ENCODE data around the gene CCNT2.
"Not testable (repeated sequence)": the region's sequence is repeated elsewhere in the genome, so short reads cannot be mapped to it uniquely, and the experiment has no call there.

CCNT2 gene

DNA sequence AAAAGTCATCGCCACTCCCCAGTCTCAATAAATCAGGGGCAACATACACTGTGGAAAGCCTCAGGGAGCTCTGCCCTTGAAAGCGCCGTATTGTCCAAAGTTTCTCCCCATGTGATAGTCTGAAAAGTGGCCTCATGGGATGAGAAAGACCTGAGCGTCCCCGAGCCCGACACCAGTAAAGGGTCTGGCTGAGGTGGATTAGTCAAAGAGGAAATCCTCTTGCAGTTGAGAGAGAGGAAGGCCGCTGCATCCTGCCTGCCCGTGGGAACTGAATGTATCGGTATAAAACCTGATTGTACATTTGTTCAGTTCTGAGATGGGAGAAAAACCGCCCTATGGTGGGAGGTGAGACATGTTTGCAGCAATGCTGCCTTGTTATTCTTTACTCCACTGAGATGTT, 48.5 kb downstream of the CCNT2 start:
- H3K27me3 ChIP-seq (ENCODE audit: control insufficient read depth, insufficient read depth, low read length, poor library complexity, severe bottlenecking); H3K27ac ChIP-seq (ENCODE audit: insufficient read depth, low read depth, low read length, poor library complexity, severe bottlenecking); H3K36me3 ChIP-seq (ENCODE audit: control insufficient read depth, insufficient read depth, low read length); H3K9me3 ChIP-seq (ENCODE audit: control insufficient read depth, low read length); H3K4me1 ChIP-seq (ENCODE audit: control insufficient read depth, insufficient read depth, low read length); H3K4me3 ChIP-seq (ENCODE audit: insufficient read depth, low read depth, low read length): not testable (repeated sequence)
- WGBS, 2 experiments = 94 to 95% methylated on average over 10 of the region's 10 CpGs

DNA sequence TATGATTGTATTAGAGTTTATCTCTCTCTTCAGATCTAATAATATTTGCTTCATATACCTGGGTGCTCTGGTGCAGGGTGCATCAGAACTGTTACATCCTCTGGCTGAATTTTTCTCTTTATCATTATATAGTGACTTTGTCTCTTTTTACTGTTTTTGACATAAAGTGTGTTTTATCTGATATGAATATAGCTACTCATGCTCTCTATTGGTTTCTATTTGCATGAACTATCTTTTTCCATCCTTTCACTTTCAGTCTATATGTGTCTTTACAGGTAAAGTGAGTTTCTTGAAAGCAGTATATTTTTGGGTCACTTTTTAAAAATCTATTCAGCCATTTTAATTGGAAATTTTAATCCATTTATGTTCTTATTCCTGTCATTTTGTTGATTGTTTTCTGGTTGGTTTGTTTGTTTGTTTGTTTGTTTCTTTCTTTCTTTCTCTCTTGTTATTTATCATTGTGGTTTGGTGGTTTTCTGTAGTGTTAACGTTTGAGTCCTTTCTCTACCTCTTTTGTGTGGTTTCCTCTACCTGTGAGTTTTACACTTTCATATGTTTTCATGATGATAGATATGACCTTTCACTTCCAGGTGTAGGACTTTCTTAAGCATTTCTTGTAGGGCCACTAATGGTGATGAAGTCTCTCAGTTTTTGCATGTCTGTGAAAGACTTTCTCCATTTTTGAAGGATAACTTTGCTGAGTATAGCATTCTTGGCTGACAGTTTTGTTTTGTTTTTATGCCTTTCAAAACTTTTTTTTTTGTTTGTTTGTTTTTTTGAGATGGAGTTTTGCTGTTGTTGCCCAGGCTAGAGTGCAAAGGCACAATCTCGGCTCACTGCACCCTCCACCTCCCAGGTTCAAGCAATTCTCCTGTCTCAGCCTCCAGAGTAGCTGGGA, 54.9 kb downstream of the CCNT2 start:
- WGBS, 2 experiments = 75 to 92% methylated on average over 1 of the region's 2 CpGs
- Histone ChIP-seq H3K36me3 (ENCODE audit: control insufficient read depth, insufficient read depth, low read length) (no peaks in the 10 kb centered on the region), H3K9me3 (ENCODE audit: control insufficient read depth, low read length) (no peaks in the 10 kb centered on the region), H3K4me1 (ENCODE audit: control insufficient read depth, insufficient read depth, low read length) (no peaks in the 10 kb centered on the region), H3K27me3 (ENCODE audit: control insufficient read depth, insufficient read depth, low read length, poor library complexity, severe bottlenecking) (no peaks in the 10 kb centered on the region), H3K27ac (ENCODE audit: insufficient read depth, low read depth, low read length, poor library complexity, severe bottlenecking) (no peak overlapping the region), H3K4me3 (ENCODE audit: insufficient read depth, low read depth, low read length) (no peak overlapping the region)

DNA sequence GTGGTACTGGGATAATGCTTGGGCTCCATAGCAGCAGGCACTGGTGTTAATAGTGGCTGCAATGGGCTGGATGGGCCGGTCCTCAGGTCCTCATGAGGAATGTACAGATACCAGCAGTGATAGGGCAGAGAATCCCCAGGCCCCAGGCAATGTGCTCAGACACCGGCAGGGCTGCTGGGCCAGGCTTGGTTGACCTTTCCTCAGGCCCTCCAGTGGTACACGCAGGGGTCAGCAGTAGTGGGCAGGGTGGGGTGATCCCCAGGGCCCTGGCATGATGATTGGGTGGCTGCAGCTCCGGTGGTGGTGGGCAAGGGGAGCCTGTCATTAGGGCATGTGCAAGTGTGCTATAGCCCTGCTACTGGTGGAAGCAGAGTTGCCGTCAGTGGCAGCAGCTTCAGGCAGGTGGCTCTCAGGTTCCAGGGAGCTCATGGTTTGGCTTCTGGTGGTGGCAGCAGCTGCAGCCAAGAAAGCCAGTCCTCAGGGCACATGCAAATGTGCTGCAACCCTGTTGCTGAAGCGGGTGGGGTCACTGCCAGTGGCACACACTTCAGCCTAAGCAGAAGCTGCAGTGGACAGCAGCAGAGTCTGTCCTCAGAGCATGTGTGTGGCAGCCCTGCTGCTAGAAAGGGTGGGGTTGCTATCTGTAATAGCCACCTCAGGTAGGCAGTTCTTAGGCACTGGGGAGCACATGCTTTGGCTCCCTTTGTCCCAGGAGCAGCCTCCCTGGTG, 56.8 kb downstream of the CCNT2 start:
- H3K4me1 ChIP-seq (ENCODE audit: control insufficient read depth, insufficient read depth, low read length) = no peaks in the 10 kb centered on the region
- 89 to 92% methylated on average over 6 of the region's 6 CpGs for WGBS, 2 experiments
- no peaks in the 10 kb centered on the region for H3K27me3 ChIP-seq (ENCODE audit: control insufficient read depth, insufficient read depth, low read length, poor library complexity, severe bottlenecking)
- no peak overlapping the region for H3K4me3 ChIP-seq (ENCODE audit: insufficient read depth, low read depth, low read length)
- H3K27ac ChIP-seq (ENCODE audit: insufficient read depth, low read depth, low read length, poor library complexity, severe bottlenecking) = no peak overlapping the region
- H3K36me3 ChIP-seq (ENCODE audit: control insufficient read depth, insufficient read depth, low read length) = no peaks in the 10 kb centered on the region
- no peaks in the 10 kb centered on the region for H3K9me3 ChIP-seq (ENCODE audit: control insufficient read depth, low read length)

- no peaks in the 10 kb centered on the region for H3K4me1 ChIP-seq (ENCODE audit: control insufficient read depth, insufficient read depth, low read length)
- 91 to 94% methylated on average over 3 of the region's 3 CpGs for WGBS, 2 experiments
- H3K27ac ChIP-seq (ENCODE audit: insufficient read depth, low read depth, low read length, poor library complexity, severe bottlenecking) = no peak overlapping the region
- no peaks in the 10 kb centered on the region for H3K9me3 ChIP-seq (ENCODE audit: control insufficient read depth, low read length)
- no peaks in the 10 kb centered on the region for H3K36me3 ChIP-seq (ENCODE audit: control insufficient read depth, insufficient read depth, low read length)
- no peak overlapping the region for H3K4me3 ChIP-seq (ENCODE audit: insufficient read depth, low read depth, low read length)
- H3K27me3 ChIP-seq (ENCODE audit: control insufficient read depth, insufficient read depth, low read length, poor library complexity, severe bottlenecking) = no peaks in the 10 kb centered on the region
Measured at GRCh38 chr2:134976074-134976702, 57.6 kb downstream of the CCNT2 start.

- not testable (repeated sequence) for H3K4me3 ChIP-seq (ENCODE audit: insufficient read depth, low read depth, low read length); H3K36me3 ChIP-seq (ENCODE audit: control insufficient read depth, insufficient read depth, low read length); H3K27me3 ChIP-seq (ENCODE audit: control insufficient read depth, insufficient read depth, low read length, poor library complexity, severe bottlenecking); H3K4me1 ChIP-seq (ENCODE audit: control insufficient read depth, insufficient read depth, low read length); H3K27ac ChIP-seq (ENCODE audit: insufficient read depth, low read depth, low read length, poor library complexity, severe bottlenecking); H3K9me3 ChIP-seq (ENCODE audit: control insufficient read depth, low read length)
- 96 to 97% methylated on average over 5 of the region's 5 CpGs for WGBS, 2 experiments
Measured at GRCh38 chr2:134977104-134977503, 58.5 kb downstream of the CCNT2 start.

DNA sequence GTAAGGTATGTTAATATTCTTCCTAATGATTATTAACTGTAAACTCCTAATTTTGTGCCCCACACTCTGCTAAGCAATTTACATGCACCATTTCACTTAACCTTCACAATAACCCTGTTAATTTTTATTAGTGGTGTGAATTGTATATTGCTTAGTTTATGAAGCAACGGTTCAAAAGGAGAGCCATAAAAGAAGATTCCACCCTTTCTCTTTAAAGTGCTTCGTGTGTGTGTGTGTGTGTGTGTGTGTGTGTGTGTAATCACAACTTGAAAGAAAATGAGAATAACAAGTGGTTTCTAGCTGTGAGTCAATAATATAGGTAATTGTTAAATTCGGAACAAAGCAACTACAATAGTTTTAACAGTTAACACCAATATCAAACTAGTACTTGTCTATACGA, 60.6 kb downstream of the CCNT2 start:
- Histone ChIP-seq H3K27me3 (ENCODE audit: control insufficient read depth, insufficient read depth, low read length, poor library complexity, severe bottlenecking) (no peaks in the 10 kb centered on the region), H3K4me3 (ENCODE audit: insufficient read depth, low read depth, low read length) (no peak overlapping the region)
- 81 to 93% methylated on average over 3 to 4 of the region's 4 CpGs for WGBS, 2 experiments

DNA sequence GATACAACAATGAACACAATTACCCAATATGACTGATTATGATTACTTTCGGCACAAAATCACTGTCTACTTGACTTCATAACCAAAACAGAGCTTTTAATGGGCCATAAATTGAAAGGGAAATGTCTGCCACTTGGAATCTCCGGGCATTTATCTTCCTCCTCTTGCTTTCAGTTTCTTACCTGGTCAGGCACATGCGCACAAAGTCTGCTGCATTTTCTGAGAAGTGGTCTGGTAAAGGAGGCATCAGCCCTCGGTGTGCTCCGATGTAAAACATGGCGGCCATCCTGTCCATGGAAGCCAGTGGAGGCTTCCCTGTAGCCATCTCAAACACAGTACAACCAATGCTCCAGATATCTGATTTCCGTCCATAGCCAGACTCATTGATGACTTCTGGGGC, 62.0 kb downstream of the CCNT2 start:
- Histone ChIP-seq H3K27me3 (ENCODE audit: control insufficient read depth, insufficient read depth, low read length, poor library complexity, severe bottlenecking) (no peaks in the 10 kb centered on the region), H3K27ac (ENCODE audit: insufficient read depth, low read depth, low read length, poor library complexity, severe bottlenecking) (no peak overlapping the region), H3K9me3 (ENCODE audit: control insufficient read depth, low read length) (no peaks in the 10 kb centered on the region), H3K4me1 (ENCODE audit: control insufficient read depth, insufficient read depth, low read length) (no peaks in the 10 kb centered on the region), H3K4me3 (ENCODE audit: insufficient read depth, low read depth, low read length) (no peak overlapping the region), H3K36me3 (ENCODE audit: control insufficient read depth, insufficient read depth, low read length) (no peaks in the 10 kb centered on the region)
- 96 to 98% methylated on average over 7 of the region's 7 CpGs for whole genome bisulfite sequencing, 2 experiments

More for the DNA sequence above, 60.6 kb downstream of the CCNT2 start:
- Histone ChIP-seq H3K36me3 (ENCODE audit: control insufficient read depth, insufficient read depth, low read length) (no peaks in the 10 kb centered on the region), H3K9me3 (ENCODE audit: control insufficient read depth, low read length) (no peaks in the 10 kb centered on the region), H3K27ac (ENCODE audit: insufficient read depth, low read depth, low read length, poor library complexity, severe bottlenecking) (no peak overlapping the region), H3K4me1 (ENCODE audit: control insufficient read depth, insufficient read depth, low read length) (no peaks in the 10 kb centered on the region)

DNA sequence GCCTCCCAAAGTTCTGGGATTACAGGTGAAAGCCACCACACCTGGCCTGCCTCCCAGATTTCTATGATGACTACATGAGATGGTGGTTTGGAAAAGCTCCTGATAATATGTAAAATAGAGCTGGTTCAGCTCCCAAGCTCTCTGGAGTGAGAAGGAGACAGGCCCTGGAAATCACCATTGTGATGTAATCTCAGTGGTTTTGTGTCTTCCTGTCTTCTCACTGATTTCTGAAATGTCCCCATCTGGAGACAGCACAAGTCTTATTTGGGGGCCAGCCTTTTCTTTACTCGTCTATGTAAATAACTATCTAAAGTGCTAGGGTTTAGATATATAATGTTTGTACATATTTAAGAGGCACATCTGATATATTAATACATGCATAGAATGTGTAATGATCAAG, 64.0 kb downstream of the CCNT2 start:
- Histone ChIP-seq H3K4me1 (ENCODE audit: control insufficient read depth, insufficient read depth, low read length) (no peaks in the 10 kb centered on the region), H3K4me3 (ENCODE audit: insufficient read depth, low read depth, low read length) (no peak overlapping the region), H3K9me3 (ENCODE audit: control insufficient read depth, low read length) (no peaks in the 10 kb centered on the region), H3K27me3 (ENCODE audit: control insufficient read depth, insufficient read depth, low read length, poor library complexity, severe bottlenecking) (no peaks in the 10 kb centered on the region), H3K27ac (ENCODE audit: insufficient read depth, low read depth, low read length, poor library complexity, severe bottlenecking) (no peak overlapping the region), H3K36me3 (ENCODE audit: control insufficient read depth, insufficient read depth, low read length) (no peaks in the 10 kb centered on the region)
- no CpG with 5 or more reads among the region's 1 CpG for WGBS, 2 experiments

- Histone ChIP-seq H3K27me3 (ENCODE audit: control insufficient read depth, insufficient read depth, low read length, poor library complexity, severe bottlenecking) (no peaks in the 10 kb centered on the region), H3K4me1 (ENCODE audit: control insufficient read depth, insufficient read depth, low read length) (no peaks in the 10 kb centered on the region), H3K4me3 (ENCODE audit: insufficient read depth, low read depth, low read length) (no peak overlapping the region), H3K27ac (ENCODE audit: insufficient read depth, low read depth, low read length, poor library complexity, severe bottlenecking) (no peak overlapping the region), H3K9me3 (ENCODE audit: control insufficient read depth, low read length) (no peaks in the 10 kb centered on the region), H3K36me3 (ENCODE audit: control insufficient read depth, insufficient read depth, low read length) (no peaks in the 10 kb centered on the region)
- 88 to 95% methylated on average over 3 of the region's 3 CpGs for WGBS, 2 experiments
Measured at GRCh38 chr2:134985061-134985460, 66.4 kb downstream of the CCNT2 start.

GRCh38 chr2:134988994-134989605, 70.5 kb downstream of the CCNT2 start:
- Histone ChIP-seq H3K36me3 (ENCODE audit: control insufficient read depth, insufficient read depth, low read length) (no peaks in the 10 kb centered on the region), H3K27me3 (ENCODE audit: control insufficient read depth, insufficient read depth, low read length, poor library complexity, severe bottlenecking) (no peaks in the 10 kb centered on the region), H3K9me3 (ENCODE audit: control insufficient read depth, low read length) (no peaks in the 10 kb centered on the region), H3K4me1 (ENCODE audit: control insufficient read depth, insufficient read depth, low read length) (no peaks in the 10 kb centered on the region), H3K4me3 (ENCODE audit: insufficient read depth, low read depth, low read length) (no peak overlapping the region), H3K27ac (ENCODE audit: insufficient read depth, low read depth, low read length, poor library complexity, severe bottlenecking) (no peak overlapping the region)
- WGBS, 2 experiments = 62% methylated on average over 3 of the region's 3 CpGs; no CpG with 5 or more reads in 1 of the 2 experiments
